Ascending aorta (tissue), 2 donors: ENCODE data around the gene TCN2. TPM values are rescaled to one million over a fixed set of nuclear protein-coding genes. Genes with fewer than 3 reads are reported as not detected.

Source experiments
- DNase-seq, 2 donors: peaks; one replicate each; pipeline ENCODE4 v3.0.0-alpha.2; 2019; ENCODE audit warnings: low spot score in 2 of 2
- H3K27ac ChIP-seq, 2 donors: fragments of 200-600 bp; sonication (generic); one replicate each; pipeline ENCODE4 v1.5.1; 2016 to 2017; ENCODE audit warnings: mild to moderate bottlenecking in 1 of 2
- H3K27me3 ChIP-seq: fragments of 200-600 bp; sonication (generic); one replicate; pipeline ENCODE4 v1.5.1; 2017
- H3K36me3 ChIP-seq, 2 donors: fragments of 200-600 bp; sonication (generic); one replicate each; pipeline ENCODE4 v1.5.1; 2016
- H3K4me1 ChIP-seq, 2 donors: fragments of 200-600 bp; sonication (generic); one replicate each; pipeline ENCODE4 v1.5.1; 2016 to 2017; ENCODE audit warnings: mild to moderate bottlenecking in 1 of 2
- H3K4me3 ChIP-seq, 2 donors: fragments of 200-600 bp; sonication (generic); one replicate each; pipeline ENCODE4 v1.5.1; 2016 to 2017; ENCODE audit warnings: mild to moderate bottlenecking in 1 of 2
- H3K9me3 ChIP-seq, 2 donors: fragments of 200-600 bp; sonication (generic); one replicate each; pipeline ENCODE4 v1.5.1; 2016
- CTCF ChIP-seq, 3 experiments: fragments of 200-600 bp in 2 of 3; fragments of 450-650 bp in 1 of 3; sonication (generic) in 2 of 3; IDR thresholded peaks; one replicate each; pipeline ENCODE4 v1.5.1; 2016 to 2019; ENCODE audit warnings: antibody characterized with exemption in 3 of 3, mild to moderate bottlenecking in 1 of 3, moderate library complexity in 1 of 3
- intact Hi-C: fragments of 100-400 bp; cut with DNase I; formaldehyde crosslinking; loops from one replicate; pipeline ENCODE4 v1.15.1; 2023
- total RNA-seq: library from RNA; depleted of rRNA; stranded (reverse); fragments of >200 nt; gene quantifications from one replicate; pipeline ENCODE4 v1.1.0, GENCODE V29; 2016

The TCN2 gene
- total RNA-seq, 1 donor from 2014 or later = 56.8 TPM

GRCh38 chr22:30607300-30607930 lies 441 bp downstream of the TCN2 start:
- TF ChIP-seq CTCF (IDR thresholded peaks at IDR 0.05) = no peak
- Histone ChIP-seq H3K27me3 (no peaks in the 10 kb centered on the region), H3K4me3 (peak overlapping the region; percentile 69 to 76), H3K4me1 (peaks cover 5 to 13% of the 10 kb centered on the region in 2 donors), H3K9me3 (no peaks in the 10 kb centered on the region), H3K36me3 (peaks cover 0 to 8% of the 10 kb centered on the region in 2 donors), H3K27ac (peak overlapping the region; percentile 60 to 63)
- intact Hi-C loops = loop anchor here (2.0 kb wide), 1 partner anchor 27 kb away; the partner anchor contains the start of gene SLC35E4
- no peak for DNase-seq

GRCh38 chr22:30607939-30608338 lies 965 bp downstream of the TCN2 start:
- Histone ChIP-seq H3K9me3 (no peaks in the 10 kb centered on the region), H3K27ac (peak overlapping the region; percentile 49 to 60), H3K36me3 (peaks cover 0 to 12% of the 10 kb centered on the region in 2 donors), H3K4me3 (peak overlapping the region; percentile 69 to 76), H3K27me3 (no peaks in the 10 kb centered on the region), H3K4me1 (peaks cover 5 to 13% of the 10 kb centered on the region in 2 donors)
- no peak for DNase-seq
- intact Hi-C loops = loop anchor here (2.0 kb wide), 1 partner anchor 27 kb away; the partner anchor contains the start of gene SLC35E4
- no peak for TF ChIP-seq CTCF (IDR thresholded peaks at IDR 0.05)

DNA sequence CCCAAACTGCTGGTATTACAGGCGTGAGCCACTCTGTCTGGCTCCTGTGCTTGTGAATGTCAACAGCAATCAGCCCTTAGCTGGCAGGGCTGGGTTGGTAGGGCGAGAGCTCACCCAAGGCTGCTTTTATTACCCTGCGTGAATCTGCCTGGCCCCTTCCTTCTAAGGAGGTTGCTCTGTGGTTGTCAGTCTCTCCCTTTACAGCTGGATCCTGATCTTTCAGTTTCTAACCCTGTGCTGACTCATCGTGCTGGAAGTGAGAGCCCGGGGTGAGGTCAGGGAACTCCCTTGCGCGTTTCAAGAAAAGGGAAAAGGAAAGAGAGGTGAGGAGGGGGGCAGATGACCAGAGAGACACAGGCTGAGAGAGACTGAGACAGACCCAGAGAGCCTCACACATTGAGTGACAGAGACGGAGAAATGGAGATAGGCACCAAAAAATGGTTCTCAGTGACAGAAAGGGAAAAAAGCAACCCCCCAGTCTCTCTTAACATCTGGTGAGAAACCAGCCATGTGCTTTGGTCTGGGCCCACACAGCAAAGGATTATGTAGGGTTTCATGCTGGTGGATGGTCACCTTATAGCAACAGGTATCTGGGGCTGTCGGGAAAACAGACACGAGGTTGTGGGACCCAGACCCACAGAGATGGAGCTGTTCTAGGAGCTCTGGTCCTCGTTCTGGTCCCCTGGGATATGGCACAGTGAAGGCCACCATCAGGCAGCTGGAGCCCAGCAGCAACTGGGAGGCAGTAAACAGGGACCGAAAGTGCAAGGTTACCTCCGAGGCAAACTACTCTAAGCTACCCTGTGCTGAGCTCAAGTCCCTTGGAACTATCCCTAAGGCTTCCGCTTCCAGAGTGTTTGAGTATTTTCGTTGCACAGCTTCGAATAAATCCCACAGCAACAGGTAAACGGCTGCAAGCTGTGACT lies 2.5 kb downstream of the TCN2 start:
- H3K36me3 ChIP-seq = peaks cover 0 to 19% of the 10 kb centered on the region in 2 donors
- DNase-seq = peak; percentile 37 to 76
- no peaks in the 10 kb centered on the region for H3K27me3 ChIP-seq
- intact Hi-C loops = no loop called here
- peaks cover 5 to 13% of the 10 kb centered on the region in 2 donors for H3K4me1 ChIP-seq
- no peaks in the 10 kb centered on the region for H3K9me3 ChIP-seq
- H3K4me3 ChIP-seq = no peak overlapping the region
- H3K27ac ChIP-seq = peak overlapping the region in 1 of 2 donors; percentile 54
- TF ChIP-seq CTCF (IDR thresholded peaks at IDR 0.05) = no peak

DNA sequence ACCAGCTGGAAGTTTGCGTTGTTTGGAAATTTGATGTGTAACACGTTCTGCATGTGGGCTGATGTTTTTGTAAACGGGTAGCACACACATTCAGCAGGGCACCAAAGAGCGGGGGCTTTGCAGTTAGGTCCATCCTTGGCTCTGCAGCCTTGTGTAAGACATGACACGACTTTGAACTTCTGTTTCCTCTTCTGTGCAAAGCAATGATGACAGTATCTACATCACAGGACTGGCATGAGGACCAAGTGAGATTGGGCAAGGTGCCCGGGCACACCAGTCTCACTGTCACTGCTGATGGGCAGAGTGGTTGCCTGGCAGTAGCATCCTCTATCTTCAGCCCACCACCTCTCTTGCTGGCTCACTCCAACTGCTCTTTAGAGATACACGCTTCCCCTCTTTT lies 3.3 kb downstream of the TCN2 start:
- no peak overlapping the region for H3K4me3 ChIP-seq
- H3K27ac ChIP-seq = no peak overlapping the region
- TF ChIP-seq CTCF (IDR thresholded peaks at IDR 0.05) = no peak
- H3K9me3 ChIP-seq = no peaks in the 10 kb centered on the region
- DNase-seq = peak in 1 of 2 donors; percentile 39
- no peaks in the 10 kb centered on the region for H3K27me3 ChIP-seq
- intact Hi-C loops = no loop called here
- peaks cover 5 to 13% of the 10 kb centered on the region in 2 donors for H3K4me1 ChIP-seq
- H3K36me3 ChIP-seq = peaks cover 0 to 22% of the 10 kb centered on the region in 2 donors

DNA sequence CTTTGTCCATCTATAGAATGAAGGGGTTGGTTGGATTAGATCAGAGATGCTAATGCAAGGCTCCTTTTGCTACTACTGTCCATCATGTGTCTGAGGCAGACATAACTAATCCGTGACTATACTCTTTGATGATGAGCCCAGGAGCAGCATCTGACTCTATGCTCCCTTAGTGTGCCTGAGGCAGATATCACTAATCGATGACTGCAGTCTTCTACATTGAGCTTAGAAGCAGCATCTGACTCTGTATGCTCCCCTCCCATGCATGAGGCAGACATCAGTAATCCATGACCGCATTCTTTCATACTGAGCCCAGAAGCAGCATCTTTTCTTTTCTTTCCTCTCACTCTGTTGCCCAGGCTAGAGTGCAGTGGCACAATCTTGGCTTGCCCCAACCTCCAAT lies 4.2 kb downstream of the TCN2 start:
- Histone ChIP-seq H3K4me1 (peaks cover 5 to 9% of the 10 kb centered on the region in 2 donors), H3K27me3 (no peaks in the 10 kb centered on the region), H3K9me3 (no peaks in the 10 kb centered on the region), H3K4me3 (no peak overlapping the region), H3K36me3 (peaks cover 0 to 23% of the 10 kb centered on the region in 2 donors), H3K27ac (no peak overlapping the region)
- no peak for DNase-seq
- no peak for TF ChIP-seq CTCF (IDR thresholded peaks at IDR 0.05)
- intact Hi-C loops = no loop called here
